ENCODE data around the gene PLOD3.

Gene PLOD3

GRCh38 chr7:101164071-101164840 is 53.1 kb downstream of the PLOD3 start:
- DNase-seq (ENCODE audit: low spot score), result no peak

GRCh38 chr7:101163279-101164070 is 53.9 kb downstream of the PLOD3 start:
- no peak for DNase-seq (ENCODE audit: low spot score)

GRCh38 chr7:101162551-101163278 is 54.7 kb downstream of the PLOD3 start:
- DNase-seq (ENCODE audit: low spot score), result no peak

GRCh38 chr7:101161692-101162471 is 55.5 kb downstream of the PLOD3 start:
- no peak for DNase-seq (ENCODE audit: low spot score)

- DNase-seq (ENCODE audit: low spot score), result no peak
Observed at GRCh38 chr7:101160910-101161309, 56.5 kb downstream of the PLOD3 start.

- DNase-seq (ENCODE audit: low spot score), result no peak
Observed at GRCh38 chr7:101159696-101160674, 57.4 kb downstream of the PLOD3 start.

- DNase-seq (ENCODE audit: low spot score), result no peak
Observed at GRCh38 chr7:101156866-101157589, 60.4 kb downstream of the PLOD3 start.

GRCh38 chr7:101156277-101156676 is 61.1 kb downstream of the PLOD3 start:
- no peak for DNase-seq (ENCODE audit: low spot score)

All from germinal center (tissue), 1 donor.